Caco-2 (cell line): ENCODE data around the gene CAMK1D. TPM values are rescaled to one million over a fixed set of nuclear protein-coding genes. Genes with fewer than 3 reads are reported as not detected.
A peak's percentile ranks its signal among the peaks of the same experiment; 100 is the strongest.

Experiments used
- BruUV-seq: library from RNA; stranded (reverse); fragments of 400-500 nt; replicated peaks from 2 replicates; lab custom pipeline; 2021; lab: Mats Ljungman, UMichigan
- CTCF ChIA-PET: fragments of 300-600 bp; sonication (Branson Sonifier 250); formaldehyde crosslinking; loops from one replicate; lab custom pipeline; 2022; ENCODE audit warnings: antibody characterized with exemption; lab: Charles Lee
- POLR2A ChIA-PET: fragments of 300-600 bp; sonication (Branson Sonifier 250); formaldehyde crosslinking; loops from one replicate; lab custom pipeline; 2022; ENCODE audit warnings: antibody characterized with exemption; lab: Charles Lee
- DNase-seq, 2 experiments: peaks; one replicate each; pipeline versions ENCODE4 v3.0.0 to v3.0.0-alpha.2; 2020 to 2022
- H3K27me3 ChIP-seq: replicated peaks from 2 replicates; pipeline ENCODE4 v1.6.0; 2011; ENCODE audit warnings: low read length; ENCODE audit not compliant: control insufficient read depth, insufficient read depth
- H3K36me3 ChIP-seq: 2 replicates; pipeline ENCODE4 v1.5.1; 2011; ENCODE audit warnings: low read length; ENCODE audit not compliant: control insufficient read depth, insufficient read depth
- H3K4me1 ChIP-seq: fragments of 250-450 bp; sonication (Bioruptor Pico); 2 replicates; pipeline ENCODE4 v1.5.1; 2020; ENCODE audit warnings: mild to moderate bottlenecking
- H3K4me3 ChIP-seq: 2 replicates; pipeline ENCODE4 v1.5.1; 2011; ENCODE audit warnings: low read depth, mild to moderate bottlenecking, control low read depth, low read length
- H3K9me3 ChIP-seq: fragments of 250-450 bp; sonication (Bioruptor Pico); 2 replicates; pipeline ENCODE4 v1.5.1; 2020; ENCODE audit warnings: mild to moderate bottlenecking, moderate library complexity
- H3K27ac Mint-ChIP-seq: one replicate; pipeline ENCODE4 v1.8.0; 2022; ENCODE audit warnings: mixed read lengths; ENCODE audit not compliant: unreplicated experiment
- H3K27me3 Mint-ChIP-seq: one replicate; pipeline ENCODE4 v1.8.0; 2022; ENCODE audit warnings: mixed read lengths; ENCODE audit not compliant: insufficient read depth, unreplicated experiment
- H3K36me3 Mint-ChIP-seq: one replicate; pipeline ENCODE4 v1.8.0; 2022; ENCODE audit warnings: mild to moderate bottlenecking, mixed read lengths; ENCODE audit not compliant: insufficient read depth, unreplicated experiment
- H3K4me1 Mint-ChIP-seq: one replicate; pipeline ENCODE4 v1.8.0; 2022; ENCODE audit warnings: low read depth, mixed read lengths; ENCODE audit not compliant: unreplicated experiment
- H3K4me3 Mint-ChIP-seq: one replicate; pipeline ENCODE4 v1.8.0; 2022; ENCODE audit warnings: mild to moderate bottlenecking, moderate library complexity, mixed read lengths; ENCODE audit not compliant: unreplicated experiment
- H3K9me3 Mint-ChIP-seq: one replicate; pipeline ENCODE4 v1.8.0; 2022; ENCODE audit warnings: mixed read lengths; ENCODE audit not compliant: unreplicated experiment
- intact Hi-C: fragments of 100-400 bp; cut with micrococcal nuclease; formaldehyde crosslinking; loops from one replicate; pipeline ENCODE4 v1.10.0; 2022; ENCODE audit not compliant: unreplicated experiment
- total RNA-seq: library from RNA; stranded (reverse); gene quantifications from 2 replicates; pipeline ENCODE4 v1.2.3, GENCODE V29; 2022
- TF ChIP-seq, protein P1 (sequence below), 2 experiments: fragments of 200-600 bp in 1 of 2; IDR thresholded peaks; 1 replicate in 1 of 2; 2 replicates in 1 of 2; pipeline versions ENCODE4 v1.5.1 to v1.8.0; 2011 to 2022; ENCODE audit warnings: antibody characterized with exemption in 1 of 2, control low read depth in 1 of 2, inconsistent platforms in 1 of 2, low read depth in 1 of 2, low read length in 1 of 2, mild to moderate bottlenecking in 1 of 2, moderate library complexity in 1 of 2; ENCODE audit not compliant: insufficient read depth in 1 of 2, severe bottlenecking in 1 of 2, unreplicated experiment in 1 of 2

Gene CAMK1D
- total RNA-seq, 1 experiment from 2014 or later, result 10.9 TPM

DNA sequence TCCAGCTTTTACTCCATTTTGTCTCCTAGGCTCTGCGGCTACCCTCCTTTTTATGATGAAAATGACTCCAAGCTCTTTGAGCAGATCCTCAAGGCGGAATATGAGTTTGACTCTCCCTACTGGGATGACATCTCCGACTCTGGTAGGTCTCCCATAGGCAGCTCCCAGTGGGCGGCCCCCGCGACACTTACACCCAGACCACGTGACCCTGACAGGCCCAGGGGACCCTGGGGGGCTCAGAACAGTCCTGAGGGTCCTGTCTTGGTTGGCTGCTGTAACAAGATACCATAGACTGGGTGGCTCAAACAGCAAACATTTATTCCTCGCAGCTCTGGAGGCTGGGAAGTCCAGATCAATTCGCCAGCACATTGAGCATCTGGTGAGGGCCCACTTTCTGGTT, 464.8 kb downstream of the CAMK1D start:
- no peaks in the 10 kb centered on the region for H3K27me3 Mint-ChIP-seq
- no peaks in the 10 kb centered on the region for H3K4me1 ChIP-seq
- CTCF ChIA-PET, result no interaction called here
- TF ChIP-seq, protein P1, sequence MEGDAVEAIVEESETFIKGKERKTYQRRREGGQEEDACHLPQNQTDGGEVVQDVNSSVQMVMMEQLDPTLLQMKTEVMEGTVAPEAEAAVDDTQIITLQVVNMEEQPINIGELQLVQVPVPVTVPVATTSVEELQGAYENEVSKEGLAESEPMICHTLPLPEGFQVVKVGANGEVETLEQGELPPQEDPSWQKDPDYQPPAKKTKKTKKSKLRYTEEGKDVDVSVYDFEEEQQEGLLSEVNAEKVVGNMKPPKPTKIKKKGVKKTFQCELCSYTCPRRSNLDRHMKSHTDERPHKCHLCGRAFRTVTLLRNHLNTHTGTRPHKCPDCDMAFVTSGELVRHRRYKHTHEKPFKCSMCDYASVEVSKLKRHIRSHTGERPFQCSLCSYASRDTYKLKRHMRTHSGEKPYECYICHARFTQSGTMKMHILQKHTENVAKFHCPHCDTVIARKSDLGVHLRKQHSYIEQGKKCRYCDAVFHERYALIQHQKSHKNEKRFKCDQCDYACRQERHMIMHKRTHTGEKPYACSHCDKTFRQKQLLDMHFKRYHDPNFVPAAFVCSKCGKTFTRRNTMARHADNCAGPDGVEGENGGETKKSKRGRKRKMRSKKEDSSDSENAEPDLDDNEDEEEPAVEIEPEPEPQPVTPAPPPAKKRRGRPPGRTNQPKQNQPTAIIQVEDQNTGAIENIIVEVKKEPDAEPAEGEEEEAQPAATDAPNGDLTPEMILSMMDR (IDR thresholded peaks at IDR 0.05; ENCODE audit: insufficient read depth in 1 of 2, low read depth in 1 of 2, low read length in 1 of 2, severe bottlenecking in 1 of 2, unreplicated experiment in 1 of 2), result no peak
- BruUV-seq, result no TSS peak
- peak overlapping the region; percentile 26 for H3K27ac Mint-ChIP-seq
- intact Hi-C loops, result no loop called here
- H3K36me3 ChIP-seq, result no peaks in the 10 kb centered on the region
- H3K4me3 Mint-ChIP-seq, result no peak overlapping the region
- H3K4me3 ChIP-seq, result no peak overlapping the region
- no peak for DNase-seq
- H3K36me3 Mint-ChIP-seq, result no peaks in the 10 kb centered on the region
- no peaks in the 10 kb centered on the region for H3K9me3 ChIP-seq
- no peaks in the 10 kb centered on the region for H3K9me3 Mint-ChIP-seq
- no peaks in the 10 kb centered on the region for H3K4me1 Mint-ChIP-seq
- no peaks in the 10 kb centered on the region for H3K27me3 ChIP-seq
- POLR2A ChIA-PET, result interaction anchor here (0.5 kb wide), 1 partner anchor 326 kb away, joined by 3 read pairs; no protein-coding TSS in a partner anchor

DNA sequence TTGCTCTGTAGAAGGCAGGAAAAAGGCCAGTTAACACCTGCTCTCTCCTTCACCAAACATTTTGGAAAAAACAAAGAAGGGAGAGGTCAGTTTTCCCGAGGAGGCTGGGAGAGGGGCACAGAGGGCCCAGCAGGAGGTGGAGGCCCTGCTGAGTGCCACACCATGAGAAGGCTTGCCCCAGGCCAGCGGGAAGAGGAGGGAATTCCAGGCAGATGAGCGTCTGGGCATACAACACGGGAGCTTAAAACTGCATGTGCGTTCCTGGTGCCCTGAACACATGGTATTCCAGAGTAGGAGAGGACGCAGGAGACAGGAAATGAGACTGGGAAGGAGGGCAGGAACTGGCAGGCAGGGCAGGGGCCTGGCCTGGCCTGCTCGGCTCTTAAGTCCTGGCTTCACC, 469.7 kb downstream of the CAMK1D start:
- DNase-seq, result no peak
- CTCF ChIA-PET, result no interaction called here

DNA sequence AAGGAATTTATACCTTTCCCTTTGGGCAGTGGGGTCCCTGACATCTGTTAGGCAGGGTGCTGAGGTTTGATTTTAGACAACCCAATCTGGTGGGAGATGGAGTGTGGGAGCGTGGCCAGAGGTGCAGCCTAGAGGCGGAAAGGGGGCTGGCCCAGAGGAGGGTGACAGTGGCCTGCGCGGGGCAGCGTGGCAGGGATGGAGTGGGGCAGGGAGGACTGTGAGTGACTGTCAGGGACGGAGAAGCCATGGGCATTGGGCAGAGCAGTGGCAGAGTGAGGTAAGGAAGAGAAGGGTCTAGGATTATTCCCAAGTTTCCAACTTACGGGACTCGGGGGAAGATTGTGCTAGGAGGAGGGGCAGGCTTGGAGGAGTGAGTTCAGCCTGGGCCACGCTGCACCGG, 470.3 kb downstream of the CAMK1D start:
- Mint-ChIP-seq H3K4me1 (no peaks in the 10 kb centered on the region), H3K27me3 (no peaks in the 10 kb centered on the region), H3K9me3 (no peaks in the 10 kb centered on the region), H3K4me3 (no peak overlapping the region), H3K36me3 (no peaks in the 10 kb centered on the region), H3K27ac (no peak overlapping the region)
- TF ChIP-seq, protein P1 (IDR thresholded peaks at IDR 0.05; ENCODE audit: insufficient read depth in 1 of 2, low read depth in 1 of 2, low read length in 1 of 2, severe bottlenecking in 1 of 2, unreplicated experiment in 1 of 2), result no peak
- no peak for DNase-seq
- no peaks in the 10 kb centered on the region for H3K9me3 ChIP-seq
- H3K4me1 ChIP-seq, result no peaks in the 10 kb centered on the region
- intact Hi-C loops, result no loop called here
- ChIA-PET POLR2A (no interaction called here), CTCF (no interaction called here)
- BruUV-seq, result no TSS peak
- H3K27me3 ChIP-seq, result no peaks in the 10 kb centered on the region
- no peak overlapping the region for H3K4me3 ChIP-seq
- H3K36me3 ChIP-seq, result no peaks in the 10 kb centered on the region

More for the DNA sequence above, 469.7 kb downstream of the CAMK1D start:
- H3K4me1 ChIP-seq, result no peaks in the 10 kb centered on the region
- Mint-ChIP-seq H3K4me1 (no peaks in the 10 kb centered on the region), H3K27me3 (no peaks in the 10 kb centered on the region), H3K9me3 (no peaks in the 10 kb centered on the region), H3K27ac (no peak overlapping the region), H3K36me3 (no peaks in the 10 kb centered on the region), H3K4me3 (no peak overlapping the region)
- TF ChIP-seq, protein P1 (IDR thresholded peaks at IDR 0.05; ENCODE audit: insufficient read depth in 1 of 2, low read depth in 1 of 2, low read length in 1 of 2, severe bottlenecking in 1 of 2, unreplicated experiment in 1 of 2), result no peak
- no peak overlapping the region for H3K4me3 ChIP-seq
- no TSS peak for BruUV-seq
- no peaks in the 10 kb centered on the region for H3K9me3 ChIP-seq
- H3K27me3 ChIP-seq, result no peaks in the 10 kb centered on the region
- intact Hi-C loops, result no loop called here
- H3K36me3 ChIP-seq, result no peaks in the 10 kb centered on the region
- POLR2A ChIA-PET, result no interaction called here
